Activated naive CD4-positive, alpha-beta T cell treated with anti-CD3 and anti-CD28 coated beads for 36 hours (primary cell): ENCODE results near the gene THSD4. TPM values are rescaled to one million over a fixed set of nuclear protein-coding genes. Genes with fewer than 3 reads are reported as not detected.

Source experiments
- CTCF ChIA-PET: fragments of 350-600 bp; sonication (Branson Sonifier 250); formaldehyde crosslinking; loops from one replicate; lab custom pipeline; 2021; ENCODE audit warnings: antibody characterized with exemption; lab: Charles Lee
- DNase-seq: peaks from one replicate; pipeline ENCODE4 v3.0.0-alpha.2; 2020
- H3K27ac Mint-ChIP-seq: one replicate; pipeline ENCODE4 v1.8.0; 2021; ENCODE audit warnings: mild to moderate bottlenecking, mixed read lengths
- H3K27me3 Mint-ChIP-seq: one replicate; pipeline ENCODE4 v1.8.0; 2021; ENCODE audit warnings: low read depth, mixed read lengths
- H3K36me3 Mint-ChIP-seq: one replicate; pipeline ENCODE4 v1.8.0; 2021; ENCODE audit warnings: low read depth, mixed read lengths
- H3K4me1 Mint-ChIP-seq: one replicate; pipeline ENCODE4 v1.8.0; 2021; ENCODE audit warnings: low read depth, mixed read lengths
- H3K4me3 Mint-ChIP-seq: one replicate; pipeline ENCODE4 v1.8.0; 2021; ENCODE audit warnings: mild to moderate bottlenecking, moderate library complexity, mixed read lengths
- H3K9me3 Mint-ChIP-seq: one replicate; pipeline ENCODE4 v1.8.0; 2021; ENCODE audit warnings: mixed read lengths
- intact Hi-C: fragments of 100-400 bp; cut with micrococcal nuclease; formaldehyde crosslinking; loops from one replicate; pipeline ENCODE4 v1.15.1; 2023
- total RNA-seq, 2 experiments: library from RNA; stranded (reverse); gene quantifications; one replicate each; pipeline ENCODE4 v1.2.3, GENCODE V29; 2021

Gene THSD4
- total RNA-seq, 2 experiments from 2014 or later = not detected

DNA sequence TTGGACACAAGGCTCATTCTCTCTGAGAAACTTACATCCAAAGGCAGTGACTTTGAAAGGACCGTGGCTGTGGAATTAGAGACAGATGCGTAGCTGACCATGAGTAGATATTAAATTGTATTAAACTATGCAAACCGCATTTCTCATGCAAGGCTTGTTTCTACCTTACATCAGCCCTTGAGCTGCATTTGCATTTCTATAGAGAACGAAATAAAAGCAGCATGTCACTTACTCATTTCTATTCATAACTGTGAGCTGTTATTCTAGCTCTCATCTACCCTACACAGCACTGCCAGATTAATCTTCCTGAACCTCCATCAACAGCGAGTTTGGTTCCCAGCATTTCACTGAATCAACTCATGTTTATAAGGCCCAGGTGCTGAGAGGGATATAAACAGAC lies 72.3 kb downstream of the THSD4 start:
- Mint-ChIP-seq H3K36me3 (no peaks in the 10 kb centered on the region), H3K27me3 (peaks cover 2% of the 10 kb centered on the region), H3K4me3 (no peak overlapping the region), H3K27ac (no peak overlapping the region), H3K9me3 (no peaks in the 10 kb centered on the region), H3K4me1 (peaks cover 2% of the 10 kb centered on the region)
- CTCF ChIA-PET = no interaction called here
- intact Hi-C loops = no loop called here
- DNase-seq = no peak

DNA sequence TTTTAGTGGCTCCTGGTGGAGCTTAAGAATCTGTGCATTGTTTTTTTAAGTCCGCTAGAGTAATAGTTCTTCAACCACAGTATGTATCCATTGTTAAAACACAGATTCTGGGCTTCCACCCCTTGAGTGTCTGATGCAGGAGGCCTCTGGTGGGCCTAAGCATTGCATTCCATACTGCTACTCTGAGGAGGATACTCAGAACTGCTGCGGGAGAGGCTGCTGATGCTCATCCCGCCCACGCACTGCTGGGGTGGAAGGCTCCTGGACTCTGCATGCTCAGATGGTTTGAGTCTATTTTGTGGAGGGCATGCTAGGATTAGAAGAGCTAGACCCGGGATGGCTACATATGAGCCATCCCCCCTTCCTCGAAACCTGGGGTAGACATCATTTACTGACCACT lies 74.4 kb downstream of the THSD4 start:
- Mint-ChIP-seq H3K4me1 (no peaks in the 10 kb centered on the region), H3K27ac (no peak overlapping the region), H3K36me3 (no peaks in the 10 kb centered on the region), H3K4me3 (no peak overlapping the region), H3K27me3 (peaks cover 2% of the 10 kb centered on the region), H3K9me3 (no peaks in the 10 kb centered on the region)
- DNase-seq = no peak
- CTCF ChIA-PET = no interaction called here
- intact Hi-C loops = no loop called here

DNA sequence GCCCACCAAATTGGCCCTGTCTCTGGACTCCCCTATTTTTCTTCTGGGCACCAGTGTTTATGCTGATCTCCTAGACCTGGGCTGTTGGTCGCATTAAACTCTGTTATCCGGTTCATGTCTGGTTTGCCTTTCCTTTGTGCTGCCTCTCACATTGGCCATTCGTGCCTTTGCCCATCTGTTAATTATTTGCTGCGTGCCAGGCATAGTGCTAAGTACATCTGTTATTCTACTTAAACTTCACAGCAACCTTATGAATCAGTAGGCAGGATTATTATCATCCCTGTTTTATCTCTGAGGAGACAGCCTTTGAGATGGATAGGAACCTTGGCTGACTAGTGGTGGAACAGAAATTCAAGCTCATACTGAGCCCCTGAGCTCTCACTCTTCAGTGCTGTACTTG lies 76.0 kb downstream of the THSD4 start:
- Mint-ChIP-seq H3K9me3 (no peaks in the 10 kb centered on the region), H3K27me3 (peaks cover 2% of the 10 kb centered on the region)

DNA sequence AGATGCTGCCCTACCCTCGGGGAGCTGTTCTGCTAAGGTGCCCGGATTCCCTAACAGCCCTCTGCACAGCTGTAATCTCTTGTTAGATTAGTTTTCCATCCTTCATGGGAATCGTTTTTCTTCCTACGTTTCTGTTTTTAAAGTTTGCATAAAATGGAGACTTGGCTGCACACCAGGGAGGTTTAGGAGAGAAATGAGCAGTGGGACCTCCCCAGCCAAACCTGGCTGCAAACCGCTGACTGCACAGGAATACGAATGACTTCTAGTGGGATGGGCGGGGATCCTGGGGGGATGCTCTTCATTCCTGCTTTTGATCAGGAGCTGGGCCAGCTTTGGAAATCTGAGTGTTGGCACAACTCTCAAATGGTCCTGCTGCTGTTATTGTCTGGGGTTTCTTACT lies 77.5 kb downstream of the THSD4 start:
- Mint-ChIP-seq H3K9me3 (no peaks in the 10 kb centered on the region), H3K4me3 (no peak overlapping the region), H3K4me1 (no peaks in the 10 kb centered on the region), H3K36me3 (no peaks in the 10 kb centered on the region), H3K27ac (no peak overlapping the region), H3K27me3 (peaks cover 2% of the 10 kb centered on the region)
- no peak for DNase-seq
- intact Hi-C loops = no loop called here
- CTCF ChIA-PET = no interaction called here

More for the DNA sequence above, 76.0 kb downstream of the THSD4 start:
- H3K4me3 Mint-ChIP-seq = no peak overlapping the region
- no peak overlapping the region for H3K27ac Mint-ChIP-seq
- intact Hi-C loops = no loop called here
- CTCF ChIA-PET = no interaction called here
- no peak for DNase-seq
- H3K4me1 Mint-ChIP-seq = no peaks in the 10 kb centered on the region
- H3K36me3 Mint-ChIP-seq = no peaks in the 10 kb centered on the region

DNA sequence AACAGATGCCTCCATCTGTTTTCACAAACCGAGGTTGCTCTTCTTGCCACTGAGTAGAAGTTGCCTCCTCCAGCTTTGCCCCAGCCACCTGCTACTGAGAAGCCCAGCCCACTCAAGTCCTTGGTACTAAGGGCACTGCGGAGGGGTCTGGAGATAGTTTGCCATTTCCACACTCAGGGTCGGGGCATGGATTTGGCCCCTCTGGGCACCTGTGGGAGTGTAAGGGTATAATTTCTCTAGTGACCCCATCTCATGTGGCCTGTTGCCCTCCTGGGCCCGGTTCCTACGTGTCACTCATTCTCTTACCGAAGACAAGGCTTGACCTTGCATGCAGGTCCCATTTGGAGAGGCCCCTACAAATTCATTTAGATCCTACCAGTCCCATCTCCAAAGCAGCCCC lies 79.0 kb downstream of the THSD4 start:
- no peaks in the 10 kb centered on the region for H3K4me1 Mint-ChIP-seq
- H3K27me3 Mint-ChIP-seq = peaks cover 2% of the 10 kb centered on the region
- CTCF ChIA-PET = no interaction called here
- intact Hi-C loops = no loop called here
- no peak for DNase-seq
- H3K27ac Mint-ChIP-seq = no peak overlapping the region
- H3K9me3 Mint-ChIP-seq = no peaks in the 10 kb centered on the region
- H3K4me3 Mint-ChIP-seq = no peak overlapping the region
- H3K36me3 Mint-ChIP-seq = no peaks in the 10 kb centered on the region

DNA sequence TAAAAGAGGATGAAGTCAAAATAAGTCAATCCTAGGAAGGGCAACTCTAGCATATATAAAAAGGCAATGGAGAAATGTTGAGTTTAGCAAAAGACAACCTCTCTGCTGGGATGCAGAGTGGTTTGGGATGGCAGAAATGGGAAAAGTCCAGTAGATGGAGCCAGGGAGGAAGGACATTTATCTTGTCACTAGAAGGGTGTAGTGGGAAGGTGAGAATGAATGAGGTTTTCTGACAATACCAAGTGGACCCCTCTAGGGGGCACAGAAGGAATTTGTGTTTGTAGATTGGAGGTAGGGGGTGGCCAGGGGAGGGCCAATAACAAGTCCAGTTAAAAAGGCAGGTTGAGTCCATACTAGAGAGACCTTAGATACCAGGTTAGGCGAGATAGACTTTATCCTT lies 80.0 kb downstream of the THSD4 start:
- intact Hi-C loops = no loop called here
- Mint-ChIP-seq H3K4me1 (no peaks in the 10 kb centered on the region), H3K36me3 (no peaks in the 10 kb centered on the region), H3K27me3 (peaks cover 2% of the 10 kb centered on the region), H3K27ac (no peak overlapping the region), H3K9me3 (no peaks in the 10 kb centered on the region), H3K4me3 (no peak overlapping the region)
- CTCF ChIA-PET = no interaction called here
- DNase-seq = no peak

DNA sequence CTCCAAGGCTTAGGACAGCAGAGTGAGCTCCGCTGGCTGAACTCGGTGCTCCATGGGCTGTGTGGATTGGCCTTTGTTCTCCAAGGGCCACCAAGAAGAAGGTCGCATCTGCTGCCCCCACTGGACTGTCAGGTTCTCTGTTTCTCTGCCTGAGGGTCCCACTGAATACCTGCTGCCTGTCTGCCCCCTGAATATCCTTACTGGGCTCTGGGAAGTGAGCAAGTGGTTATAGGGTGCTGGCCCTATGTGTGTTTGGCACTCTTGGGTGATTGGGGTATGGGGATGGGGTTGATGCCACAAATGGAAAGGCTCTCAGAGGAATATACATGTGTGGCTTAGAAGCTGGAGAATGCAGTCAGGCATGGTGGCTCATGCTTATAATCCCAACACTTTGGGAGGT lies 82.3 kb downstream of the THSD4 start:
- DNase-seq = no peak
- H3K27me3 Mint-ChIP-seq = peaks cover 2% of the 10 kb centered on the region
- CTCF ChIA-PET = interaction anchor here (0.6 to 0.7 kb wide), 2 partner anchors 894 to 1690 kb away, joined by 3 to 6 read pairs; no protein-coding TSS in a partner anchor
- intact Hi-C loops = no loop called here
- H3K27ac Mint-ChIP-seq = no peak overlapping the region
- H3K36me3 Mint-ChIP-seq = no peaks in the 10 kb centered on the region
- H3K4me3 Mint-ChIP-seq = no peak overlapping the region
- H3K4me1 Mint-ChIP-seq = no peaks in the 10 kb centered on the region
- H3K9me3 Mint-ChIP-seq = no peaks in the 10 kb centered on the region

DNA sequence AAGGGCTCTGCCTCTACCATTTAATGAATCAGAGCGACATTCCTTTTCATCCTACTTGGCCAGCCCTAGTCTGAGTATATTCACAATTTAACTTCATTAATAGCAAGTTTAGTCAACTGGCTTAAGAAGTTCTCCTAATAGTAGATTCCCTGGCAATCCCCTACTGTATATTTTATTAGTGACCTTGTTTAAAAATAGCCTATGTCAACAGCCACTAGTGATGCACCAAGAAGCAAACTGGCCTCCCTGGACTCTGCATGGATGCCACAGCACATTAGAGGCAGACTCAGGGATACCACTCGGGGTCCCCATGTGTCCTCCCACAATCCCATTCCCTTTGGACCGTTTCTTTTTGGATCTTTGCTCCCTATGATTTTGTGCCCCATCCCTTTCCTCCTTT lies 83.6 kb downstream of the THSD4 start:
- CTCF ChIA-PET = no interaction called here
- no peak overlapping the region for H3K4me3 Mint-ChIP-seq
- no peak for DNase-seq
- intact Hi-C loops = no loop called here
- no peaks in the 10 kb centered on the region for H3K9me3 Mint-ChIP-seq
- H3K27me3 Mint-ChIP-seq = no peaks in the 10 kb centered on the region
- H3K36me3 Mint-ChIP-seq = no peaks in the 10 kb centered on the region
- no peak overlapping the region for H3K27ac Mint-ChIP-seq
- no peaks in the 10 kb centered on the region for H3K4me1 Mint-ChIP-seq

DNA sequence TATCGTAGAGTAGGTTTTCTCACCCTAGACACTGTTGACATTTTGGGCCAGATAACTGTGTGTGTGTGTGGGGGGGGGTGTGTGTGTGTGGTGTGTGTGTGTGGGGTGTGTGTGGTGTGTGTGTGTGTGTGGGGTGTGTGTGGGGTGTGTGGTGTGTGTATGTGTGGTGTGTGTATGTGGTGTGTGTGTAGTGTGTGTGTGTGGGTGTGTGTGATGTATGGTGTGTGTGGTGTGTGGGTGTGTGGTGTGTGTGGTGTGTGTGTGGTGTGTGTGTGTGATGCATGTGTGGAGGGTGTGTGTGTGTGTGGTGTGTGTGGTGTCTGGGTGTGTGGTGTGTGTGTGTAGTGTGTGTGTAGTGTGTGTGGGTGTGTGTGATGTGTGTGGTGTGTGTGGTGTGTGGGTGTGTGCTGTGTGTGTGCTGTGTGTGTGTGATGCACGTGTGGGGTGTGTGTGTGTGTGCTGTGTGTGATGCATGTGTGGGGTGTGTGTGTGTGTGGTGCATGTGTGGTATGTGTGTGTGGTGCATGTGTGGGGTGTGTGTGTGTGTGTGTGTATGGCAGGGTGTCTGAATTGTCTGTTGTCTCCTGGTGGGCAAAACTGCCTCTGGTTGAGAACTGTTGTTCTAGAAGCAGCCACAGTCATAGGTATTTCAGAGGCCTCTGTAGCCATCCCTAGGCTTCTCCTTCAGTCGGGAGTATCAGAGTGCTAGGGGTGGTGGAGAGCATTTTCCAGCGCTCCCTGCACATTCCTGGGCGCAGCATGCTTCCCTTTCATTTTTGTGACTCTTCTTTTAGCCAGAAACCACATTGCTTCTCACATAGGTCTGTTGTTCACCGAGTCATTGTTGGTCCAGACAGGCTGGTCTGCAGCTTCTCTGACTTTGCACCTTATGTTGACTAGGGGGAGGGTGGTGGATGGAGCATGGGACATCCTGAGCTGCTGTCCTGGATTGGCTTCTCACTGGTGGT lies 84.4 kb downstream of the THSD4 start:
- DNase-seq = no peak
- no peaks in the 10 kb centered on the region for H3K9me3 Mint-ChIP-seq
- H3K27ac Mint-ChIP-seq = no peak overlapping the region
- CTCF ChIA-PET = no interaction called here
- no peak overlapping the region for H3K4me3 Mint-ChIP-seq
- no peaks in the 10 kb centered on the region for H3K4me1 Mint-ChIP-seq
- no peaks in the 10 kb centered on the region for H3K36me3 Mint-ChIP-seq
- intact Hi-C loops = no loop called here
- H3K27me3 Mint-ChIP-seq = no peaks in the 10 kb centered on the region

DNA sequence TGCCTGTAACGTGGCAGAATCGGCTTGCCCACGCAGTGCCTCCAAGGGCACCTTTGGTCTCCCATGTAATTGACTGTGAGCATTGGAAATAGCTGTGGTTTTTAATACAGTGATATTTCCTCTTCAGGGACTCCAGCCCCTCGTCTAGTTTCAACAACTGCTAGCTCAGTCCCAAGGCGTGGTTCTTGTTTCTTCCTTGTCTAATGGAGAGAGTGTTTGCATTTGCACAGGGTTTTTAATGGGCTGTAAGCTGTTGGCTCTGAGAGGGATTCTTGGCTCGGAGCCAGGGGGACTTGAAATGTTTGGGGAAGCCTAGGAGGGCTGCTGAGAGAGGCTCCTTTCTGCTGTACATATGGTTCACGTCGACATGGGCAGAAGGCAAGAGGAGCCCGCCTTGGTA lies 86.2 kb downstream of the THSD4 start:
- H3K4me3 Mint-ChIP-seq = no peak overlapping the region
- CTCF ChIA-PET = no interaction called here

DNA sequence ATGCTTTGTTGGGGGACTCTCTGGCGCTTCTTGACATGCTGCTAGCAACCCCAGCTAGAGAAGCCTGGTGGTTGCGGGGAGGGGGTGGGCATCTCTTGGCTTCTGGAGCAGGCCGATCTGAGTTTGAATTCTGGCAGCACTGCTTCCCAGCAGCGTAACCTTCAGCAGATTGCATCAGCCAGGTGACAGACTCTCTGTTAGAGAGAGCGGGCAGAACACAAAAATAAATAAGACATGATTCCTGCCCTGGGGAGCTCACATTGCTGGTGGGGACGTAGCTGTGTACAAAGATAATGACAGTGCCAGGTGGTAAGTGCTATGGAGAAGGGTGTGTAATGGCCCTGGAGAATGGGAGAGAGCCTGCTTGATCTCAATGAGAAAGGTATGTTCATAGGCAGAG lies 87.4 kb downstream of the THSD4 start:
- no peaks in the 10 kb centered on the region for H3K36me3 Mint-ChIP-seq
- intact Hi-C loops = no loop called here
- no peaks in the 10 kb centered on the region for H3K27me3 Mint-ChIP-seq
- CTCF ChIA-PET = no interaction called here
- H3K9me3 Mint-ChIP-seq = no peaks in the 10 kb centered on the region
- DNase-seq = no peak
- no peaks in the 10 kb centered on the region for H3K4me1 Mint-ChIP-seq
- no peak overlapping the region for H3K27ac Mint-ChIP-seq
- H3K4me3 Mint-ChIP-seq = no peak overlapping the region

More for the DNA sequence above, 86.2 kb downstream of the THSD4 start:
- Mint-ChIP-seq H3K27ac (no peak overlapping the region), H3K36me3 (no peaks in the 10 kb centered on the region), H3K9me3 (no peaks in the 10 kb centered on the region), H3K27me3 (no peaks in the 10 kb centered on the region), H3K4me1 (no peaks in the 10 kb centered on the region)
- intact Hi-C loops = no loop called here
- DNase-seq = no peak

DNA sequence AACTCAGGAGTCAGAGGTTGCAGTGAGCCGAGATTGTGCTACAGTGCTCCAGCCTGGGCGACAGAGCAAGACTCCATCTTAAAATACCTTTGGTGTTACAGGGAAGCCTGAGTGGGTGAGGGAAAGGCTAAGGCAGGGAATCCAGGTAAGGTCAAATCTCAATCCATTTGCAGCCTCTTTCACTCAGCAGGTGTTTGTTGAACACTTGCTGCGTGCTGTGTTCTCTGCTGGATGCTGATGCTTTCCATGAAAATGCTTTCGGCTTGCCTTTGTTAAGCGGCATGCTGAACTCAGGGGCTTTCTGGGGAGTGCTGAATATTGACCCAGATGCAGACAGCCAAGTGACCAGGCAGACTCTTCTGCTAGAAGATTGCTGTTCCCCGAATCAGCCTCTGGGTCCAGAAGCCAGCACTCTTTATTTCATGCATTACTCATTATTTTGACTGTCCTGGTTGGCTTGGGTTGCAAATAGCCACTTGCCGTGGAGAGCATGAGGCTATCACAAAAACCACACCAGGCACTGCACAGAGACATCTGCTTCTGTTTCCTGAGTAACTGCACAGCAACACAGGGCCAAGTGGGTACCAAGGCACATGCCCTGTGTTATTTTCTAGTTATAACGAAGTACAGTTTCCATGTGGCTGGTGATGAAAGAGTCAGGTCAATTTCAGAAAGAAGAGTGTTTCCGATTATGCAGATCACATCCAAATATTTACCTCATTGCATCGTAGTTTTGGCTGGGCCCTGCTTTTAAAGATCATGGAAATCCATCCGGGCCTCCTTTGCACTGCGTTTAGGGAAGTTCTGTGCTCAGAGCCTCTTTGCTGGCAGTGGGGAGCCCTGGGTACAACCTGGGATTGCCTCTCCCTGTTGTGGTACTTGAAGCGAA lies 88.6 kb downstream of the THSD4 start:
- Mint-ChIP-seq H3K27me3 (no peaks in the 10 kb centered on the region), H3K27ac (no peak overlapping the region), H3K4me1 (no peaks in the 10 kb centered on the region), H3K9me3 (no peaks in the 10 kb centered on the region), H3K36me3 (no peaks in the 10 kb centered on the region), H3K4me3 (no peak overlapping the region)
- no peak for DNase-seq
- CTCF ChIA-PET = no interaction called here
- intact Hi-C loops = no loop called here
